Measurements from ENCODE around the gene UBAP2.
"Not testable (repeated sequence)": the region's sequence is repeated elsewhere in the genome, so short reads cannot be mapped to it uniquely, and the experiment has no call there.

The UBAP2 gene

GRCh38 chr9:33962468-33962867, 86.2 kb downstream of the UBAP2 start:
- DNase-seq: not testable (repeated sequence)

DNA sequence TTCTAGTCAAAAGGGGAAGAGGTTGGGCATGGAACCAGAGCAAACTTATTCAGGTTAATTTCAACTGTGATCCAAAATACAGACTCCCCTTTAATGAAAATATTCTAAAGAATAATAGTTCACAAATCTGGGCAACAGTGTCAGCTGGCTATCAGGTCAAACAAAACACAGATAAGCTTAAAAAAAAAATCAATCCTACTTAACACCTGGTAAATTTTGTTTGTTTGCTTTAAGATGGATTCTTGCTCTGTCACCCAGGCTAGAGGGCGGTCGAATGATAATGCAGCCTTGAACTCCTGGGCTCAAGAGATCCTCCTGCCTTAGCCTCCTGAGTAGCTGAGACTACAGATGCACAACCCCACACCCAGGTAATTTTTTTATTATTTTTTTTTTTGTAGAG, 89.0 kb downstream of the UBAP2 start:
- DNase-seq: no peak

DNA sequence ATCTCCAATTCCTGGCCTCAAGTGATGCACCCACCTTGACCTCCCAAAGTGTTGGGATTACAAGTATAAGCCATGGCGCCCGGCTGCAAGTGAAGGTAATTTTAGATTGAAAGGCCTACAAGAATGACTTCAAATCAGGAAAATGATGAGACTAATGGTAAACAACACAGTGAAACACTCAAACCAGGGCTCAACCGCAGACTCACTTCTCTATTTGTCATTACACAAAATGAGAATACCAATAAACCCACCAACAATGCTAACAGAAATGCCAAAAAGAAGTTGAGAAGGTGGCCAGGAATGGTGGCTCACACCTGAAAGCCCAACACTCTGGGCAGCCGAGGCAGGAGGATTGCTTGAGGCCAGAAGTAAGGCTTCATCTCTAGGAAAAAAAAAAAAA, 92.1 kb downstream of the UBAP2 start:
- DNase-seq: no peak

DNA sequence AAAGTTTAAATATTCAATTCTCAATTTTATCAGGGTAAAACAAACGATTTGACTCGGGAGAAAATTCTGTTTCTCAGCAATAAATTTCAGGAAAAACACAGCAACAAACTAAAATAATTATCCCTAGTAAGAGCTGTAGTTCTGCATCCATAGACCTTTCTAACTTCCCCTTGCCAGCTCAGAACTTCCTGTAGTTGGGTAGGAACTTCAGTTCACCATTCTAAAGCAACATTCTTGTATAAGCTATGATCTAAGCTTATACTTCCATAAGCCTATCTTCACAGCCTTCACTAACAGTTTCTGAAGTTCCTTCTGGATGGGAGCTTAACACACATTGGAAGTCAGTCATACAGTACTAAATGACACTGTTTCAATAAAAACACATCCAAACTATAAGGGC, 96.6 kb downstream of the UBAP2 start:
- no peak for DNase-seq

DNA sequence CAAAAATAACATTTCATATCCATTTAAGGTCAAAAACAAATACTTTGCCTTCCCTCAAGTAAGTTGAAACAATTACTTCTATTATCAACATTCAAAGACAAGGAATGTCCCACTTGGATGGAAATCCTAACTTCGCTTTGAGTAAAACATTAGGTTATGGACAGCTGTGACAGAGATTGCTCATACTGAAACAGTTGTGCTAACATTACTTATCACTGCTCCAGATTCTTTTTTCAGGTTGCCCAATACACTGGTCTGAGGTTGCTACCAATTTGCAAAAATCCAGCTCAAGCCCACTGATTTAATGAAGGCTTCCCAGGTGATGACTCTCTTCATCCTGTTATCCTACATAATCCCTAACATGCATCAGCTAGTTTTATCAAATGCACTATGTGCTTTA, 98.3 kb downstream of the UBAP2 start:
- DNase-seq: no peak

DNA sequence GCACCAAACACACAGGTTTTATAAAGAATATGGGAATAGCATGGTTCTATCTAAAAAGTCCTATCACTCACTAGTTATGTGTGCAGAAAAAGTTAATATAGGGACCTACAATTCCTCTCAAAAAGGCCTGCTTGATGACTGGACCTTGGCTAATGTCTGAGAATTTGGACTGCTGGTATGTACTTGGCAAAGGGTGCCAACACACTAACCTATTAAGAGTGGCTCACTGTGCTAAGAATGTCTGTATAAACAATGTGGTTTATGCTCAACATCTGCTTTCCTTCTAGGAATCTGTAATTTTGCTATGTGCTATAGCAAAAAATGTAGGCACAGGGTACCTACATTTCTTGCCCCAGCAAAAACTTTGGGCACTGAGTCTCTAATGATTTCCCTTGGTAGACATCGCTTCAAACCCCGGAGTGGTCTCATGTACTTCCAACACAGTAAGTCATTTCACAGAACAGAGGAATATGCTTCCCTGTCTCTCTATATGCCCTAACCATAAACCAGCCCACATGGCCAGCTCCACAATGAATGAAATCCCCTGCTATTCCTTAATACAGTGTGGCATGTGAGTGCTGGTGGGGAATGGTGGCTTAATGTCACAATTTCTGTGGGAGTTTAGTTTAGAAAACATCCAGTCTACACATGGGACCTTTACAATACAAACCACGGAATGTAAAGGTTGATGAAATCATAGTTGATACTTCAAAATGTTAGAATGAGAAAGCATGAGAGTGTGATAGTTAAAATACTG, 101.7 kb downstream of the UBAP2 start:
- peak; percentile 9 for DNase-seq

- DNase-seq: no peak
Observed at GRCh38 chr9:33943389-33943788, 105.3 kb downstream of the UBAP2 start.

DNA sequence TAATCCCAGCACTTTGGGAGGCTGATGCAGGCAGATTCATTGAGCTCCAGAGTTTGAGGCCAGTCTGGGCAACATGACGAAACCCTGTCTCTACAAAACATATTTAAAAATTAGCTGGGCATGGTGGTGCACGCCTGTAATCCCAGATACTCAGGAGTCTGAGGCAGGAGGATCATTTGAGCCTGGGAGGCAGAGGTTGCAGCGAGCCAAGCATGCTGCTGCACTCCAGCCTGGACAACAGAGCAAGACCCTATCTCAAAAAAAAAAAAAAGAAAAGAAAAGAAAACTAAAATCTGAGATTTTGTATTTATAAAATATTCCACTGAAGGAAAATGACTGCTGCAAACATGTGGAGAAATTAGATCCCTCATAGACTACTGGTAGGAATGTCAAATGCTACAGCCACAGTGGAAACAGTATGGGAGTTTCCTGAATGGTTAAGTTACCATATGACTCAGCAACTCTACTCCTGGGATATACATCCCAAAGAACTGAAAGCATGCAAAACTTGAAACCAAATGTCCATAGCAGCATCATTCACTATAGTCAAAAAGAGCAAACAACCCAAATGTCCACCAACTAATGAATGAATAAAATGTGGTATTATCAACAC, 106.1 kb downstream of the UBAP2 start:
- DNase-seq: no peak

- DNase-seq: no peak
Observed at GRCh38 chr9:33939924-33940874, 108.5 kb downstream of the UBAP2 start.

DNA sequence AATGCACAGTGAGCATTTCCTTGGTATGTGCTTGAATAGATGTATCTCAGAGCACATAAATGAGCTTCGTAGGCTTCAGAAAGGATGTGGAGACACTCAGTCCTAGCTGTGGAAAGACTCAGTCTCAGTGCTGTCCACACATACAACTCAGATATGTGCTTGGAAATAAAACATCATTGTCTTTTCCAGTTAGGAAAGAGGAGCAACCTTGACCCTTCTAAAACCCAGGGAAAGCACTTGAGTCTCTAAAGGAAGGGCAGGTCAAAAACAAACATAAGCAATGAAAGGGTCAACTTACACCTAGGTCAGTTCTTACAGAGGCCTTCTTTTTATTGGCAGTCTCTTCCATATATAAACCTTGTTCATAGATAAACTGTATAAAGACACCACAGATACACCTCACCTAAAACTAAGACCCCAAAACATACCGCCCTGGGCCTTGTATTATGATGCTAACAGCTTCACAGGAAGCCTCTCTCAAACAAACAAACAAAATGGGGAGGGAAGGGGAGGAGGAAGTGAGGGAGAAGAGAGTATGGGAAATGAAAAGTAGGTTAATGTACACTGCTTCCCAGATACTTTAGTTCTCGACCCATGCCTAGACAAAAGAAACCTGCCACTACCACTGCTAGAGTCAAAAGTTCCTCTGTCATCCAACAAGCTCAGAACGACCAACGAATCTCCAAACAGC, 114.4 kb downstream of the UBAP2 start:
- DNase-seq: no peak

GRCh38 chr9:33932078-33932807, 116.4 kb downstream of the UBAP2 start:
- no peak for DNase-seq

- no peak for DNase-seq
Observed at GRCh38 chr9:33931326-33931725, 117.4 kb downstream of the UBAP2 start.

- DNase-seq: no peak
Observed at GRCh38 chr9:33927694-33928093, 121.0 kb downstream of the UBAP2 start.

DNA sequence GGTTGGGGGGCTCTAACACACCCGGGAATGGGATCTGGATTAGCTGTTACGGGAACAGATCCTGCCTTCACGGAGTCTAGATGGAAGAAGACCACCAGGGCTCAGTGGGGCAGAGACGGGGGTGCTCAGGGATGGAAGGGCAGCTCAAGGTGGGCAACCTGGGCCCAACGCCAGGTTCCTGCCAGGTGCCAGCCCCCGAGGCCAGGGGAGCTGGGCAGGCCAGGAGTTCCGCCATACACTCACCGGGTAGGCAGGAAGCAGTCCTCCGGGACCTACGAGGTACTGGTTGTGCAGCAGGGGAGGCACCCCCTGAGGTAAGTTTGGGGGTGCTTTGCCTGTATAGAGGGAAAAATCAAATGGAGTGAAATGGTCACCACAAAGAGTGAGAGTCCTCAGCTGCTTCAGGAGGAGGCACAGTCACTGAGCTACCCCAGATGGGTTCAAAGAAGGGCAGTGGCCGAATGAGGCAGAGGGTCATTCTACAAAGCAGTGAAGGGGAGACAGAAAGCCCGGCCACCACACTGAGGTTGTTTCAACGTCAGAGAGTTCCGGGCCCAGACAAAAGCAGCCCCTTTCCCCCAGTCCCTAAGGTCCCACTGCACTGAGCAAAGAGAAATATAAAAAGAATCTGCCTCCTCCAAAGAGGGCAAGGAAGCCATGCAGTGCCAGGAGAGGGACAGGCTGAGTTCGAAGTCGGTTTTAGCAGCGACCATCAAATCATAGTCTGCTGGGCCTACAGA, 121.8 kb downstream of the UBAP2 start:
- DNase-seq: no peak

DNA sequence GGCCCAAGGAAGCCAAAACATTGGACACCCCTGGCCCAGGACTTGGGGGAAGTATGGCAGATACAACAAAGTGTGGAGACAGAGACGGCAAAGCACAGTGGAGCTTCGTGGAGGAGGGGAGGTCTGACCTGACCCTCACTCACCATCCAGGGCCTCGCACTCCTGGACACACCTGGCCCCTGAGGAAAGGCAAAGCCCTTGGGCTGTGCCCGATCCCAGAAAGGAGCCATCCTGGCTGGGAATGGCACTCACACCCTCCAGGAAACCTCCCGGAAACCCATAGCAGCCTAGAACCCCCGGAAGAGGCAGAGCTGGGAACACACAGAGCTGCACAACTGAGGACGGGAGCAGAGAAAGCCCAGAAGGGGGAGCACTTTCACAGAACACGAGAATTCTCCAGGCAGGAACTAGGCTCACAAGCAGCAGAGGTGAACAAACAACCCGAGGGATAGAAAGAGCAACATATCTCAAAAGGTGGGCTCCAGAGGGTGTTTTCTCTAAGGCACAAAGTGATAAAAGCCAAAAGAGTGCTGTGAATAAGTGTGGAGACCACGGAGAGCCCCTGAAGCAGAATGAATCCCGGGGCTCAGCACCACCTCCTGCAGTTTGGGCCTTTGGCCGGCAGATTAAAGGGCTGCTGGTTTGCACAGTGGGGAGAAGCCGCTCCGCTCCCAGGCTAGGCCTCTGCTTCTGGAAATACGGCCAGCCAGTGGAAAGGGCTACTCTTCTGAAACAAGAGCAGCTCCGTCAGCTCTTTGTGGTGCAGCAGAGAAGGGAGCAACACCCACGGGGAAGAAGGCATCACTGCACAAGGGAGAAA, 123.5 kb downstream of the UBAP2 start:
- no peak for DNase-seq

DNA sequence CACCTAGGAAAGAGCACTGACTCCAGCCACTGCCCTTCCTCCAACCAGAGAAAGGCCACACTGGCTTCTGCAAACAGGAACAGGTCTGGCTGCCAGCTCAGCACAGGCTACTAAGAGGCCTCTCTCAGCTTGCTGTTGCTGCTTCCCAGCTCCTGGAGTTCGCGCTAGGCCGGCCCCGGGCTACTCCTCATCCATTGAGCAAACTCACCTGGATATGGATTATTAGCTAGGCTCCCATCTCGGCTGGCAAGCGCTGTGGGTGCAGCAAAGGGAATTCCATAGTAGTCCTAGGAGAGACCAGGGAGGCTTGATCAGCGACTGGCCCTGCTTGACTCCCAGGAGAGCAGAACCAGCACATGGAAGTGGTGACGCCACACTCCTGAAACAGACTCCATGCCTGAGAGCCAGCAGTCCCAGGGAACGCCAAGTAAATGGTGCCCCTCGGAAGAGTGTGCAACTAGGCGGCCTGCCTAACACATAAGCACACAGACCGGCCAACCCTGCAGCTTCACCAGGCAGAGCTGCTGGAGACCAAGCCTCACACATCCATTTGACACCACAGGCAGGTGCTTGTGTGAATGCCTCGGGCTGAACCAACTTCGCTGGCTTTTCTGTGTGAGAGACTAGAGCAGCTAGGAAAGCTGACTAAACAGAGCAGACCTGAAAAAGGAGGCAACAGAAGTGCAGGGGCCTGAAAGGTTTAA, 124.5 kb downstream of the UBAP2 start:
- no peak for DNase-seq

GRCh38 chr9:33923079-33923478, 125.6 kb downstream of the UBAP2 start:
- no peak for DNase-seq

DNA sequence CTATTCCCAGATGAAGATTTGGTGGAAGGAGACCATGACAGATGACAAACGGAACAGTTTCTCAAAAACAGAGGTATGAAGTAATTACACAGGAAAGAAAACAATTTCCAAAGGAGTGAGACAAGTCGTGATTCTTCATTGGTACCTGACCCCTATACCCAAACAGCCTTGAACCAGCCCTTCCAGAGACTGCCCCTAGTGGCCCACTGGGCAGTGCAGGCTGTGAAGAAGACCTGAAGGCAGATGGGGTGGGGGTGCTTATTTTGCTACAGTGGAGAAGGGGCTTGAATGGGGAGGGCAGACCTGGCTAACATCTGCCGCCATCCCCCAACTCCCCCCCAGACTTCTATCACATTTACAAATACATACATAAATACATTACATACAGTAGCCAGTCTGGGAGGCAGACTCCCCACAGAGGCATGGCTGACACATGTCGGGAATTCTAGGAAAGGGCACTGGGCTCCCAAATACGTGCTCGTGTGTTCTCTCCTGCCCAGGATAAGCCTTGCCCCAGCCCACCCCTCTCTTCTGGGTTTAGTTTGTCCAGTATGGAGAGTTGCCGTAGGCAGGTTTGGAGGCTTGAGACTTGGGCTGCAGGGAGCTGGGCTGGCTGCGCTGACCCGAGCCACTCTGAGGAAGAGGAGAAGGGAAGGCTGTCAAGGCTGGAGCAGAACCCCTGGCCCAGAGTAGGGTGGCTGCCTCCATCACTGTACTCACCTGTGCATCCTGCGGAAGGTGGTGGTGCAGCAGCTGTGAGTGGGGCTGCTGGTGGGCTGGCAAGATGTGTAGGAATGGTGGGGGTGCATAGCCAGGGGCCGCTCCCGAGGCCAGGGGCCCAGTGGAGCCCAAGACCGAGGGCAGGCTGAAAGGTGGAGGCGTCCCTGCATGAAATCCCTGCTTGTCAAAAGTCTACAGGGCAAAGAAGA, 126.5 kb downstream of the UBAP2 start:
- DNase-seq: no peak

Data from T1000 (cell line).